Naive thymus-derived CD4-positive, alpha-beta T cell (primary cell): Measurements from ENCODE around the gene ALAD. TPM values are rescaled to one million over a fixed set of nuclear protein-coding genes. Genes with fewer than 3 reads are reported as not detected.
A peak's percentile ranks its signal among the peaks of the same experiment; 100 is the strongest.

Experiments used
- ATAC-seq: fragments of 150-1000 bp; cut with Tn5 transposase; 2 replicates; pipeline ENCODE4 v1.10.0; 2021; ENCODE audit warnings: mild to moderate bottlenecking, moderate library complexity
- CTCF ChIA-PET: fragments of 350-600 bp; sonication (Branson Sonifier 250); formaldehyde crosslinking; loops from one replicate; lab custom pipeline; 2021; ENCODE audit warnings: antibody characterized with exemption; lab: Charles Lee
- POLR2A ChIA-PET: fragments of 350-600 bp; sonication (Branson Sonifier 250); formaldehyde crosslinking; loops from one replicate; lab custom pipeline; 2021; ENCODE audit warnings: antibody characterized with exemption, inconsistent platforms; lab: Charles Lee
- DNase-seq, 9 donors: peaks; one replicate each; pipeline versions ENCODE4 v3.0.0 to v3.0.0-alpha.2; 2020 to 2022; ENCODE audit warnings: mixed read lengths in 1 of 9
- H3K27ac ChIP-seq: one replicate; pipeline ENCODE4 v1.7.0; 2013; ENCODE audit warnings: mild to moderate bottlenecking, low read depth, low read length, moderate library complexity
- H3K27me3 ChIP-seq, 2 donors: one replicate each; pipeline ENCODE4 v1.7.0; 2013; ENCODE audit warnings: low read length in 2 of 2, mild to moderate bottlenecking in 2 of 2, moderate library complexity in 2 of 2; ENCODE audit not compliant: control insufficient read depth in 2 of 2, insufficient read depth in 2 of 2
- H3K36me3 ChIP-seq, 3 experiments: 1 replicate in 2 of 3; 2 replicates in 1 of 3; pipeline ENCODE4 v1.7.0; 2013; ENCODE audit warnings: low read length in 3 of 3, mild to moderate bottlenecking in 3 of 3, moderate library complexity in 1 of 3; ENCODE audit not compliant: insufficient read depth in 3 of 3, control insufficient read depth in 2 of 3
- H3K4me1 ChIP-seq, 2 donors: one replicate each; pipeline ENCODE4 v1.7.0; 2013; ENCODE audit warnings: low read length in 2 of 2, mild to moderate bottlenecking in 2 of 2, moderate library complexity in 1 of 2; ENCODE audit not compliant: control insufficient read depth in 2 of 2, insufficient read depth in 2 of 2
- H3K4me3 ChIP-seq: 2 replicates; pipeline ENCODE4 v1.7.0; 2013; ENCODE audit warnings: mild to moderate bottlenecking, low read length
- H3K9me3 ChIP-seq, 3 experiments: 1 replicate in 2 of 3; 2 replicates in 1 of 3; pipeline ENCODE4 v1.7.0; 2013; ENCODE audit warnings: low read length in 3 of 3; ENCODE audit not compliant: control insufficient read depth in 2 of 3
- H3K27ac Mint-ChIP-seq, 9 donors: one replicate each; pipeline ENCODE4 v1.8.0; 2020 to 2022; ENCODE audit warnings: mixed read lengths in 9 of 9, mild to moderate bottlenecking in 8 of 9, moderate library complexity in 5 of 9, inconsistent platforms in 2 of 9
- H3K27me3 Mint-ChIP-seq, 5 donors: one replicate each; pipeline ENCODE4 v1.8.0; 2021 to 2022; ENCODE audit warnings: mixed read lengths in 5 of 5, mild to moderate bottlenecking in 1 of 5
- H3K36me3 Mint-ChIP-seq, 5 donors: one replicate each; pipeline ENCODE4 v1.8.0; 2020 to 2022; ENCODE audit warnings: mixed read lengths in 5 of 5, mild to moderate bottlenecking in 3 of 5, inconsistent platforms in 1 of 5
- H3K4me1 Mint-ChIP-seq, 7 donors: one replicate each; pipeline ENCODE4 v1.8.0; 2020 to 2022; ENCODE audit warnings: mixed read lengths in 7 of 7, mild to moderate bottlenecking in 3 of 7, inconsistent platforms in 1 of 7
- H3K4me3 Mint-ChIP-seq, 10 donors: one replicate each; pipeline ENCODE4 v1.8.0; 2020 to 2022; ENCODE audit warnings: mild to moderate bottlenecking in 10 of 10, mixed read lengths in 10 of 10, moderate library complexity in 6 of 10, inconsistent platforms in 2 of 10
- H3K9me3 Mint-ChIP-seq, 11 donors: one replicate each; pipeline ENCODE4 v1.8.0; 2020 to 2022; ENCODE audit warnings: mixed read lengths in 11 of 11, mild to moderate bottlenecking in 4 of 11, inconsistent platforms in 1 of 11, moderate library complexity in 1 of 11
- intact Hi-C, 2 donors: fragments of 100-400 bp; cut with micrococcal nuclease; formaldehyde crosslinking; loops; one replicate each; pipeline ENCODE4 v1.15.1; 2023
- polyA plus RNA-seq, 2 donors: library from polyadenylated mRNA; unstranded; fragments of 300-500 nt; fragmentation: Illumina TruSeq; gene quantifications; one replicate each; pipeline ENCODE4 v1.2.3, GENCODE V29; 2021
- total RNA-seq, 6 experiments: library from RNA in 5 of 6; stranded (reverse) in 5 of 6; gene quantifications; 1 replicate in 5 of 6; 2 replicates in 1 of 6; pipeline ENCODE4 v1.2.3 and lab custom pipeline; 2021 to 2026

The ALAD gene
- total and polyA plus RNA-seq, 7 experiments from 2014 or later, result 24.2 to 45.5 (median 31.4) TPM

GRCh38 chr9:113355040-113355596, 46.0 kb downstream of the ALAD start:
- peaks cover 0 to 2% (median 0%) of the 10 kb centered on the region in 11 donors for H3K9me3 Mint-ChIP-seq
- DNase-seq (no peak), ATAC-seq (no peak)
- H3K27ac ChIP-seq, result no peak overlapping the region
- peaks cover 5 to 11% of the 10 kb centered on the region in 2 donors for H3K4me1 ChIP-seq
- peaks cover 0 to 9% (median 0%) of the 10 kb centered on the region in 5 donors for H3K36me3 Mint-ChIP-seq
- peaks cover 0 to 2% of the 10 kb centered on the region in 2 donors for H3K27me3 ChIP-seq
- no peak overlapping the region for H3K27ac Mint-ChIP-seq
- H3K27me3 Mint-ChIP-seq, result peaks cover 0 to 35% (median 25%) of the 10 kb centered on the region in 5 donors
- CTCF ChIA-PET, result no interaction called here
- POLR2A ChIA-PET, result no interaction called here
- no peaks in the 10 kb centered on the region for H3K36me3 ChIP-seq
- no peak overlapping the region for H3K4me3 ChIP-seq
- intact Hi-C loops, result no loop called here
- peaks cover 9 to 24% (median 14%) of the 10 kb centered on the region in 7 donors for H3K4me1 Mint-ChIP-seq
- no peak overlapping the region for H3K4me3 Mint-ChIP-seq
- no peaks in the 10 kb centered on the region for H3K9me3 ChIP-seq

GRCh38 chr9:113352411-113352810, 48.7 kb downstream of the ALAD start:
- intact Hi-C loops, result no loop called here
- Histone ChIP-seq H3K4me3 (no peak overlapping the region), H3K27me3 (peaks cover 3 to 5% of the 10 kb centered on the region in 2 donors), H3K9me3 (no peaks in the 10 kb centered on the region), H3K4me1 (peaks cover 13 to 15% of the 10 kb centered on the region in 2 donors), H3K27ac (no peak overlapping the region), H3K36me3 (no peaks in the 10 kb centered on the region)
- Mint-ChIP-seq H3K27ac (peak overlapping the region in 1 of 9 donors; percentile 36), H3K27me3 (peaks cover 0 to 40% (median 29%) of the 10 kb centered on the region in 5 donors), H3K9me3 (peaks cover 0 to 2% (median 0%) of the 10 kb centered on the region in 11 donors), H3K36me3 (peaks cover 0 to 9% (median 0%) of the 10 kb centered on the region in 5 donors), H3K4me3 (no peak overlapping the region), H3K4me1 (peaks cover 10 to 37% (median 21%) of the 10 kb centered on the region in 7 donors)
- DNase-seq, result no peak
- CTCF ChIA-PET, result no interaction called here
- POLR2A ChIA-PET, result interaction anchor here (0.6 kb wide), 1 partner anchor 1181 kb away, joined by 7 read pairs; no protein-coding TSS in a partner anchor
- ATAC-seq, result no peak

GRCh38 chr9:113352006-113352405, 49.1 kb downstream of the ALAD start:
- H3K27ac ChIP-seq, result no peak overlapping the region
- H3K4me3 Mint-ChIP-seq, result no peak overlapping the region
- H3K27me3 Mint-ChIP-seq, result peaks cover 0 to 40% (median 29%) of the 10 kb centered on the region in 5 donors
- DNase-seq, result no peak
- ATAC-seq, result no peak
- H3K36me3 ChIP-seq, result no peaks in the 10 kb centered on the region
- CTCF ChIA-PET, result no interaction called here
- intact Hi-C loops, result no loop called here
- H3K27ac Mint-ChIP-seq, result peak overlapping the region in 1 of 9 donors; percentile 25
- peaks cover 0 to 2% (median 0%) of the 10 kb centered on the region in 11 donors for H3K9me3 Mint-ChIP-seq
- H3K9me3 ChIP-seq, result no peaks in the 10 kb centered on the region
- POLR2A ChIA-PET, result no interaction called here
- H3K27me3 ChIP-seq, result peaks cover 3 to 5% of the 10 kb centered on the region in 2 donors
- no peak overlapping the region for H3K4me3 ChIP-seq
- peaks cover 10 to 41% (median 21%) of the 10 kb centered on the region in 7 donors for H3K4me1 Mint-ChIP-seq
- H3K36me3 Mint-ChIP-seq, result peaks cover 0 to 9% (median 0%) of the 10 kb centered on the region in 5 donors
- peaks cover 13 to 15% of the 10 kb centered on the region in 2 donors for H3K4me1 ChIP-seq

- H3K27ac ChIP-seq, result no peak overlapping the region
- H3K27ac Mint-ChIP-seq, result peak overlapping the region in 3 of 9 donors; percentile 3 to 87 (median 29)
- H3K27me3 ChIP-seq, result peaks cover 3 to 5% of the 10 kb centered on the region in 2 donors
- H3K4me1 ChIP-seq, result peaks cover 13 to 15% of the 10 kb centered on the region in 2 donors
- peak; percentile 49 for ATAC-seq
- no peaks in the 10 kb centered on the region for H3K36me3 ChIP-seq
- H3K4me3 ChIP-seq, result no peak overlapping the region
- ChIA-PET POLR2A (interaction anchor here (1.3 kb wide), 1 partner anchor 59 kb away, joined by 3 read pairs; the partner anchor contains the start of genes C9orf43 and POLE3), CTCF (interaction anchor here (1.4 kb wide), 1 partner anchor 77 kb away, joined by 3 read pairs; no protein-coding TSS in a partner anchor)
- peaks cover 0 to 2% (median 0%) of the 10 kb centered on the region in 11 donors for H3K9me3 Mint-ChIP-seq
- DNase-seq, result peak in 3 of 9 donors; percentile 19 to 57 (median 26)
- intact Hi-C loops, result loop anchor here in 1 of 2 donors (1.0 to 2.0 kb wide), 3 partner anchors 25 to 76 kb away; partner anchors contain the start of genes CDC26, HDHD3 and PRPF4
- peaks cover 0 to 40% (median 29%) of the 10 kb centered on the region in 5 donors for H3K27me3 Mint-ChIP-seq
- H3K36me3 Mint-ChIP-seq, result peaks cover 0 to 3% (median 0%) of the 10 kb centered on the region in 5 donors
- H3K4me3 Mint-ChIP-seq, result peak overlapping the region in 9 of 10 donors; percentile 62 to 93 (median 76)
- H3K9me3 ChIP-seq, result no peaks in the 10 kb centered on the region
- peaks cover 10 to 41% (median 21%) of the 10 kb centered on the region in 7 donors for H3K4me1 Mint-ChIP-seq
These were observed 50.1 kb downstream of the ALAD start for GRCh38 chr9:113350937-113351336.

GRCh38 chr9:113350107-113350661, 50.9 kb downstream of the ALAD start:
- POLR2A ChIA-PET, result interaction anchor here (1.0 to 1.6 kb wide), 3 partner anchors 10 to 75 kb away, joined by 3 to 5 read pairs (median 3); partner anchors contain the start of genes C9orf43, CDC26, POLE3 and PRPF4
- H3K27ac Mint-ChIP-seq, result peak overlapping the region in 3 of 9 donors; percentile 5 to 87 (median 57)

More at GRCh38 chr9:113350107-113350661, 50.9 kb downstream of the ALAD start:
- H3K9me3 Mint-ChIP-seq, result peaks cover 0 to 2% (median 0%) of the 10 kb centered on the region in 11 donors
- Histone ChIP-seq H3K27ac (no peak overlapping the region), H3K9me3 (no peaks in the 10 kb centered on the region), H3K4me3 (peak overlapping the region; percentile 54), H3K36me3 (no peaks in the 10 kb centered on the region), H3K4me1 (peaks cover 13 to 15% of the 10 kb centered on the region in 2 donors), H3K27me3 (peaks cover 3 to 5% of the 10 kb centered on the region in 2 donors)
- peak; percentile 12 for ATAC-seq
- peaks cover 0 to 3% (median 0%) of the 10 kb centered on the region in 5 donors for H3K36me3 Mint-ChIP-seq
- DNase-seq, result peak in 1 of 9 donors; percentile 47
- peak overlapping the region; percentile 62 to 93 (median 76) for H3K4me3 Mint-ChIP-seq
- intact Hi-C loops, result loop anchor here in 1 of 2 donors (1.0 to 2.0 kb wide), 2 partner anchors 41 to 75 kb away; partner anchors contain the start of genes CDC26 and PRPF4
- CTCF ChIA-PET, result interaction anchor here (1.0 to 1.4 kb wide), 2 partner anchors 9 to 77 kb away, joined by 3 read pairs; no protein-coding TSS in a partner anchor
- peaks cover 10 to 46% (median 21%) of the 10 kb centered on the region in 7 donors for H3K4me1 Mint-ChIP-seq
- peaks cover 0 to 40% (median 29%) of the 10 kb centered on the region in 5 donors for H3K27me3 Mint-ChIP-seq
